ENCODE results near the gene SLC39A8. TPM values are rescaled to one million over a fixed set of nuclear protein-coding genes. Genes with fewer than 3 reads are reported as not detected.

Gene SLC39A8
- polyA plus RNA-seq, 10 donors, result 2.1 to 9.5 (median 3.8) TPM

DNA sequence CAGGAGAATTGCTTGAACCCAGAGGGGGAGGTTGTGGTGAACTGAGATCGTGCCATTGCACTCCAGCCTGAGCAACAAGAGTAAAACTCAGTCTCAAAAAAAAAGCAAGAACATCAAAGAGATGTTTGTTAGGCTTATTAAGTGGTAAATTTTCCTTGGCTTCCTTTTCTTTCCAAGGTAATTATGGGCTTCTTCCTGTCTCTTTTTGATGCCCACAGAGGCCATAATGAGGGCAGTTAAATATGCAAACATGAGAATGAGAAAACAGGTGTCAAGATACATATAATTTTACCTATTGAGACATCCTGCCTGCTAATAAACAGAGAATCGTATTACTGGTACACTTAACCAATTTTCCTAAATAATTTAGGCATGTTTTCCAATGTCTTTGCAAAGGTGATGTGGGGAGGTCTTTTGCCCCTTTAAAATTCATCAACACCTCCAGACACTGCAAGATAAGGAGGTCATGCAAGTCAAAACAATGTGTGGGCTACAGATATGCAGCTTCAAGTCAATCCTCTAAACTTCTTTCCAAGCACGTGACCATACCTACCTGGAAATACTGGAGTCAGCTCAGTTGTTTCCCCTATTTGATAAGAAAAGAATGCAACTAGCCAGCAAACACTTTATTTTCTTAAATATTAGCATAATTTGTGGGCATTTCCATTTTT, 2.7 kb downstream of the SLC39A8 start:
- DNase-seq, result no peak

DNA sequence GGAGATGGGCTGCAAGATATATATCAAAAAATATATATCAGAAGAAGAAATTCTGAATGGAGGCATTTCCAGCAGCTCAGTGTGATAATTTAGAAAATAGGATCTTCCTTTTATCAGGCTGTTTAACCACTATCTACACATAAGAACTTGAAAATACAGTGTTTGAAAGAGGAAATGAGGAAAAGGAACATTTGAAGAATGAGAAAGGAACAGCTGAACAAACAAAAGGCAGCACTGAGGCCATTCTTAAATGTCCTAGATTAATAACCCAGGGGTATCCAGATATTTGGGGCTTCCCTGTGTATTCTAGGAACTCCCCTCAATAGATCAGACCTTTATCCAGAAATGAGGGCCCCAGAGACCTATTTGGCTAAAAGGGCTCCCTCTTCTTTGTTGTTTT, 4.1 kb downstream of the SLC39A8 start:
- DNase-seq, result no peak

- DNase-seq, result no peak
Observed at GRCh38 chr4:102339018-102339417, 6.3 kb downstream of the SLC39A8 start.

DNA sequence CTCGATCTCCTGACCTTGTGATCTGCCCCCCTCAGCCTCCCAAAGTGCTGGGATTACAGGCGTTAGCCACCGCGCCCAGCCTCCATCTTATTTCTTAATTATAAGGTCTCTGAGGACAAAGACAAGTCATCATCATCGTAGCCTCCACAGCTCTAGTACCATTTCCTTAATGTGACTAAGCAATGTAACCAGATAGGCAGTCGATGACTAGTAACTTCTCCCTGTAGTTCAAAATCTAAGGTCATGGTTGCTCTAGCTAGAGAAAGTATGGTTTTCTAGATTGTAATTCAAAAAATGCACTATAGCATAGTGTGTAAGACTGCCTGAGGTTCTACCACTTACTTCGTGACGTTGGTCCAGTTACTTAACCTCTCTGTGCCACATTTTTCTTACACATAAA, 6.9 kb downstream of the SLC39A8 start:
- no peak for DNase-seq

DNA sequence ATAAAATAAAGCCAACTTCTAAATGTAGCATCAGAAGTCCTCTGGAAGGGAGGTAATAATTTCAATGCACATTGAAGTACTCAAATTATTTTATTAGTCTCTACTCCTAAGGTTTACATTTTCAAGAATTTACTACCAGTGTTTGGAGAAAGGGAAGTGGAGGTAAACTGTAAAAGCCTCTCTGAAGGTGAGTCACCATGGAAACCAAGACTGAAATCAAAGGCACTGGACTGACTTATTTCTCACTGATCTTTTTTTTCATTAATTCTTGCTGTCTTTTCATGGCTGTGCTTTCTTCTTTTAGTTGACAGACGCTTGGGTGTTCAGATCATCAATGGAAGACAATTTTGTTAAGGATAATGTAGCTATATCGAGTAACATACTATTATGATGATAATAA, 9.7 kb downstream of the SLC39A8 start:
- DNase-seq, result no peak

GRCh38 chr4:102334624-102335023, 10.7 kb downstream of the SLC39A8 start:
- no peak for DNase-seq

GRCh38 chr4:102333787-102334186, 11.5 kb downstream of the SLC39A8 start:
- DNase-seq, result no peak

DNA sequence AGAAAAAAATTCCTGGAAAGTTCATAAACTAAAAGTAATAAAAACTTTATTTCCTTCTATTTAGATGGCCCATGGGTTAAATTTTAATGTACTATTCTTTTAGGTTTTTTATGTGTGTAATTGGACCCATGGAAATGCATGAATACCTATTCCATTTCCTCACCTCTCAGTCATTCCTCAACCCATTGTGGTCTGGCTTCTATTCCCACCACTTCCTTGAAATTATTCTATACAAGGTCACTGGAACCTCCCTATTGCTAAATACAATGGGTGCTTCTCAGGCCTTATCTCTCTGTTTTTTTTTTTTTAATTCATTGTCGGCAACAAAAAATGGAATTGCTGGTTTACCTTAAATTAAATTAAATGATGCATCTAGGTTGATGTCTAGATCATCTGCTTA, 17.2 kb downstream of the SLC39A8 start:
- DNase-seq, result no peak

DNA sequence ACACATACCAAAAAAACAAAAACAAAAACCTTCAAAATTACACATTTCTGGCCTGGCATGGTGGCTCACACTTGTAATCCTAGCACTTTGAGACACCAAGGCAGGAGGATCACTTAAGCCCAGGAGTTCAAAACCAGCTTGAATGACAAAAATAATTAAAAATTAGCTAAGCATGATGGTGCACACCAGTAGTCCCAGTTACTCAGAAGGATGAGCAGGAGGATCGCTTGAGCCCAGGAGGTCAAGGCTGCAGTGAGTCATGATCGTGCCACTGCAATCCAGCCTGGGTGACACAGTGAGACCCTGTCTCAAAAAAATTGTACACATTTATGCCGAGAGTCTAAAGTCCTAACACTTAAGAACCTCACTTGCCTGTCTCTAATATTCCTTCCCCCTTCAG, 18.3 kb downstream of the SLC39A8 start:
- DNase-seq, result no peak

DNA sequence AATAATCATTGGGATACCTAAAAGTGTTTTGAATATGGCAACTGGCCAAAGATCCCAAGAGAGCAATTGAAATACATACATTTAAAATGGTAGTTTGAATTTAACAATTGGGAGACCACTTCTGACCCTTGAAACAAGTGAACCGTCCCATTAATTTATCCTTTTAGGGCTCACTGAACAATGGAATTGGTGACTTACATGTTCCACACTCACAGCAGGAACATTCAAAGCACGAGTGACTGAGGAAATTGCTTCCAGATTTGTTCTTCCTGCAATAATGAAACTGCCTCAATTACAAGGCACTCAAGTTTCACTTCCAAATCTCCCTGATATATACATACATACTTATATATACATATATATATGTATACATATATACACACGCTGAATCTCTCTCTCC, 20.6 kb downstream of the SLC39A8 start:
- DNase-seq, result peak in 2 of 3 donors; percentile 31 to 46

- DNase-seq, result no peak
Observed at GRCh38 chr4:102322736-102323135, 22.5 kb downstream of the SLC39A8 start.

DNA sequence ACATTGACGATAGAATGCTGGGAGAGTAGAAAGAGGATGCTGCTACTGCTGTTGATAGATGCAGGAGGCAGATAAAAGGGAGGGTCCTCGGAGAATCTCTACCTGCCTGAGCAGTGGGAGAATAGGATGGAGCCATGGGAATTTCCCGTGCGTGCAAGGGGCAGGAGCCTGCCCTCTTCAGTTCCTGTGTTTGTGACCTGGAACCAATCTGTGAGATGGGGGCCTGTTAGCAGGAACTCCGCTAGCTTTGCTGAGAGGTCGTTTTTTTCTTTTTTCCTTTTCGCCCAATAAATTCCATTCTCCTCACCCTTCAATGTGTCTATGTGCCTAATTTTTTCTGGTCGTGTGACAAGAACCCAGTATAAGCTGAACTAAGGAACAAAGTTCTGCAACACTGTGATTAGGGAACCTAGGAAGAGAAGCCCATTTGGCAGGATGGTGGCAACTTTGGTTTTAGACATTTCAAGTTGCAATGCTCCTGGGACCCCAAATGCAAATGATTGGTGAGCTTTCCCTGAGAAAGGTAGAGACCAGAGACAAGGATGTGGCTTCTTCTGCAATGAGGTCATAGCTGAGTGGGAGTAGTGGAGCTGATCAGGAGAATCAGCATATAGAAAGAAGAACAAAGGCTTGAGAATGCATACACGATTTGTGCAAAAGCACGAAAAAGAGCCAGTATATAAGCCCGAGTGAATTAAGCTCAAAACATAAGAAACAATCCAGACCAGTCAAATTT, 23.9 kb downstream of the SLC39A8 start:
- DNase-seq, result no peak

DNA sequence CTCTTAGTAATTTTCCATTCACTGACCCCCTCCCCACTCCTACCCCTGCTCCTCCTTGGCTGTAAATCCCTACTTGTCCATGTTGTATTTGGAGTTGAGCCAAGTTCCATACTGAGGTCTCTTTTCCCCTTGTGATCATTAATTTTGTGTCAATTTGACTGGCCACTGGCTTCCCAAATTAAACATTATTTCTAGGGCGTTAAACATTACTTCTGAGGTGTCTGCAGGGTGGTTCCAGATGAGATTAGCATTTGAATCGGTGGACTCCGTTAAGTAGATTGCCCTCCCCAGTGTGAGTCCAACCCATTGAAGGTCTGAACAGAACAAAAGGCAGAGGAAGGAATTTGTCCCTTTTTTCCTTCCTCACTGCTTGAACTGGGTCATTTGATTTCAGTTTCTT, 25.7 kb downstream of the SLC39A8 start:
- DNase-seq, result no peak

- DNase-seq, result no peak
Observed at GRCh38 chr4:102318526-102318925, 26.8 kb downstream of the SLC39A8 start.

- DNase-seq, result no peak
Observed at GRCh38 chr4:102318105-102318504, 27.2 kb downstream of the SLC39A8 start.

- no peak for DNase-seq
Observed at GRCh38 chr4:102317459-102317858, 27.8 kb downstream of the SLC39A8 start.

DNA sequence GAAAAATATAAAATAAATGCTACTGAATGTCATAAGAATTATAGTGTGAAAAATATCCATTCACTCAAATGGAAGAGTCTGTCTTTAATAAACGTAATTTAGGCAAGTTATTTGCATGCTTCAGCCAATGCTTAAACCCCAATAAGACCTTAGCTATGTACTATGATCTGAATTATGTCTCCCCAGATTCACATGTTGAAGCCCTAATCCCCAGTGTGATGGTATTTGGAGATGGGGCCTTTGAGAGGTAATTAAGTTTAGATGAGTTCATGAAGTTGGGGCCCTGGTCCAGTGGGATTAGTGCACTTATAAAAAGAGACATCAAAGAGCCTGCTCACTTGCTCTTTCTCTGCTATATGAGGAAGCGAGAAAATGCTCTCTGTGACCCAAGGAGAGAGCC, 28.7 kb downstream of the SLC39A8 start:
- DNase-seq, result no peak

DNA sequence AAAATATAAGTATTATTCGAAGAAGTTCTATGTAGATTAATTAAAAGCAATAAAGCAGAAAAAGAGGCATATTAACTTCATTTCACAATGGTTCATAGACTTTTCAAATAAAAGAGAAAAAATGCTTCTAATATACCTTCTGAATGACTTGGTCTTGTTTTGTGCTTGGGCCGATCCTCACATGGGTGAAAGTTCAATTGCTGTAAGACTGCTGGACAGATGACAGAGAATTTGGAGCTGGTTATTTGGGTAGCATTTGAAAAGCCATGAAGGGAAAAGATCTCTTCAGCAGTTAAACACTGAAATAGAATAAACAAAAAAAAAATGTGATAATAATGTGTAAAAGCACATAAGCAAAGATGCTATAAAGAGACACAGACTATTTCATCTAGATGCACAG, 29.8 kb downstream of the SLC39A8 start:
- no peak for DNase-seq

DNA sequence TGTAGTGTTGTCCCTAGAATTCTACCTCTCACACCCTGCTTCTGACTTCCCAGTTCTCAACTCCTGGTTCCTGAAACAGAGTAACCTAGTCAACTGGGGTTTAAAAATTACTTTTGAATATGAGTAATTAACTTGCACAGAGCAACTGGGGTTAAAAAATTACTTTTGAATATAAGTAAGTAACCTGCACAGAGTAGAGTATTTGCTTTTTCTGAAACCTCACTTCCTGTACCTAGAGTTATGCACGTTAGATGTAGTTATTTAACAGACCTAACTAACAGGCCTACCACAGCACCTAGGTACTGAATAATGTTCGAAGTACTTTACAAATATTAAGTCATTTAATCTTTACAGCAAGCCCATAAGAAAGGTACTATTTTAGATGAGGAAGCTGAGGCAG, 32.9 kb downstream of the SLC39A8 start:
- DNase-seq, result no peak

DNA sequence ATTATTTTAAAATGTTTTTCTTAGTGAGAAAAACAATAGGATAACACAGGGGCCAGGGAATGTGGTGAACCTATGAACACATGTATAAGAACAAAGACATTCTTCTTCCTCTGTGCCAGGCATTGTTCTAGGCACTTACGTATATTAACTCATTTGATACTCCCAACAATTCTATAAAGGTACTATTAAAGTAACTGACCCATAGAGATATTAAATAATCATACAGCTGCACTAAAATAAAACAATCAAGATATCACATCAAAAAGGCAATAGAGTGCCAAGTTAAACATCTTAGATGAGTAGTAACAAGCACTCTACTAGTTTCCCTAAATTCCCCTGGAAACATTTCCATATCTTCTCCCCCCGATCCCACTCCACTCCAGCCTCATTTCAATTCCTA, 33.4 kb downstream of the SLC39A8 start:
- no peak for DNase-seq

DNA sequence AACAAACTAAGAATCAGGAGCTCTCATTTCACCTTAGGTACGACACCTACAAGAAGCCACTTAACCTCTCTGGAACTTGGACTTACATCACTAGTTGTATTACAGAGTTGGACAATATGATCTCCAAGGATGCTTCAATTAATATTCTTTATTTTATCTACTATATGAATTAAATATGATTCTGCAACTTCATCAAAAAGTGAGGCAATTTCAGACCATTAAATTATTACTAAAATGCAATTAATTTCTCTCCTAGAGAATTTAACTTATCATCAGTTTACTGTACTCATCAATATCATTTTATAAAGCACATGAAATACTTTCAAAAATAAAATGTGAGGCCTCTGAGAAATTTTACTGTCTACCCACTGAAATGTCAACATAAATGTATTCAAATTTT, 33.9 kb downstream of the SLC39A8 start:
- DNase-seq, result no peak

GRCh38 chr4:102308032-102308799, 37.1 kb downstream of the SLC39A8 start:
- DNase-seq, result no peak

- DNase-seq, result no peak
Observed at GRCh38 chr4:102305666-102306065, 39.6 kb downstream of the SLC39A8 start.

Measured in muscle of back (tissue), 11 donors.